GM19455 (cell line): ENCODE data around the gene MSI2.

Experiments
- ATAC-seq: cut with Tn5 transposase; IDR thresholded peaks from one replicate; pipeline ENCODE4 v1.9.1; 2021; ENCODE audit not compliant: unreplicated experiment

The MSI2 gene

GRCh38 chr17:57724729-57725125, 468.4 kb downstream of the MSI2 start:
- ATAC-seq, result no peak

GRCh38 chr17:57726213-57726790, 470.0 kb downstream of the MSI2 start:
- no peak for ATAC-seq

GRCh38 chr17:57726838-57727237, 470.5 kb downstream of the MSI2 start:
- ATAC-seq, result no peak

GRCh38 chr17:57727630-57728175, 471.4 kb downstream of the MSI2 start:
- ATAC-seq, result no peak

GRCh38 chr17:57730026-57730701, 473.8 kb downstream of the MSI2 start:
- ATAC-seq, result no peak

GRCh38 chr17:57732062-57732461, 475.7 kb downstream of the MSI2 start:
- ATAC-seq, result no peak

GRCh38 chr17:57733085-57733484, 476.8 kb downstream of the MSI2 start:
- ATAC-seq, result no peak
